Esophagus (tissue), 2 donors: ENCODE results near the gene HDAC8. TPM values are rescaled to one million over a fixed set of nuclear protein-coding genes. Genes with fewer than 3 reads are reported as not detected.
"Not testable (repeated sequence)": the region's sequence is repeated elsewhere in the genome, so short reads cannot be mapped to it uniquely, and the experiment has no call there.

Experiments used
- H3K27ac ChIP-seq, 2 donors: one replicate each; pipeline ENCODE4 v1.5.1; 2013; ENCODE audit warnings: low read depth in 2 of 2, mild to moderate bottlenecking in 2 of 2, inconsistent platforms in 1 of 2, low read length in 1 of 2, moderate library complexity in 1 of 2
- H3K27me3 ChIP-seq, 2 donors: one replicate each; pipeline ENCODE4 v1.6.1; 2013; ENCODE audit warnings: low read length in 2 of 2, control low read depth in 1 of 2, mild to moderate bottlenecking in 1 of 2; ENCODE audit not compliant: insufficient read depth in 2 of 2, control insufficient read depth in 1 of 2
- H3K36me3 ChIP-seq, 2 donors: one replicate each; pipeline ENCODE4 v1.6.1; 2013; ENCODE audit warnings: low read length in 1 of 2; ENCODE audit not compliant: control insufficient read depth in 2 of 2, insufficient read depth in 2 of 2
- H3K4me1 ChIP-seq, 2 donors: one replicate each; pipeline ENCODE4 v1.6.1; 2013; ENCODE audit warnings: low read length in 1 of 2; ENCODE audit not compliant: control insufficient read depth in 2 of 2, insufficient read depth in 2 of 2
- H3K4me3 ChIP-seq, 2 donors: one replicate each; pipeline ENCODE4 v1.5.1; 2013; ENCODE audit warnings: low read length in 2 of 2, mild to moderate bottlenecking in 2 of 2, low read depth in 1 of 2, moderate library complexity in 1 of 2
- H3K9me3 ChIP-seq, 2 donors: one replicate each; pipeline ENCODE4 v1.6.1; 2013; ENCODE audit warnings: mild to moderate bottlenecking in 2 of 2, low read depth in 1 of 2, low read length in 1 of 2, moderate library complexity in 1 of 2; ENCODE audit not compliant: control insufficient read depth in 2 of 2, insufficient read depth in 1 of 2
- WGBS, 2 donors: extraction: QIAGEN DNeasy Blood & Tissue Kit; methylation state at CpG; one replicate each; pipeline ENCODE4 v1.1.7; 2013; 5-methylcytosine and 5-hydroxymethylcytosine counted together
- polyA plus RNA-seq, 2 donors: library from polyadenylated mRNA; stranded (reverse); fragments of 200-250 nt; gene quantifications; one replicate each; pipeline ENCODE4 v1.2.3, GENCODE V29; 2013
- donor health status: healthy with polysubstance abuse.
- donor health status: Bipolar disorder and iron deficiency.

The HDAC8 gene
- polyA plus RNA-seq, 2 donors: 13.9 to 31.1 TPM

DNA sequence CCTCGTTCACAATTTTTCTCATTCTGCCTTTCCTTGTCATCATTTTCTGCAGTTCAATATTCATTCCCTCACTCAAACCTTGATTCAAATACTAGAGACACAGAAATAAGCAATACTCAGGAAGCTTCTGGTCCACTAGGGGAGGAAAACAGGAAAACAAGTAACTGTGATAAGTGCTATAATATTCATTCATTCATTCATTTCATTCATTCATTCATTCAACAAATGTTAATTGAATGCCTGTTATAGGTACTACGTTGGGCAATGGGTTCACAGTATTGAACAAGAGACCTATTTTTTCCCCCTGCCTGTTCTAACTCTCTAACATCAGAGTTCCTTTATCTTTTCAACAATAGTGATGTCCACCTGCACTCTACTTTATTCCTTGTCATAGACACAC, 104.0 kb downstream of the HDAC8 start:
- H3K27me3 ChIP-seq: peaks cover 0 to 2% of the 10 kb centered on the region in 2 donors
- WGBS, 2 donors: 59 to 91% methylated on average over 2 of the region's 2 CpGs

DNA sequence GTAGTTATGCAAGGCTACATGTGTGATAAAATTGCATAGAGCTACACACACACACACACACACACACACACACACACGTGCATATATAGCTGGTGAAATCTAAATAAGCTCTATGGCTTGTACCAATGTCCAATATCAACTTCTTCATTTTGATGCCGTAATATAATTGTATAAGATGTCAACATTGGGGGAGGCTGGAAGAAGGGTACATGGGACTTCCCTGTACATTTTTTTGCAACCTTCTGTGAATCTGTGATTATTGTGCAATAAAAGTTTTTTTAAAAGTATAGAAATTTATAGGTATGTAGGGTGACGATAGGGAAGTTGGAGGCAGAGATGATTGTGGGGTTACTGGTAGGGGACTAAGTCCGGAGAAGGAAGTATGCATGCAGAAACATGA, 105.5 kb downstream of the HDAC8 start:
- Histone ChIP-seq H3K36me3 (no peaks in the 10 kb centered on the region), H3K4me3 (no peak overlapping the region), H3K4me1 (no peaks in the 10 kb centered on the region), H3K27me3 (no peaks in the 10 kb centered on the region), H3K27ac (no peak overlapping the region), H3K9me3 (no peaks in the 10 kb centered on the region)
- 83 to 93% methylated on average over 4 of the region's 4 CpGs for WGBS, 2 donors

More for the DNA sequence above, 104.0 kb downstream of the HDAC8 start:
- H3K27ac ChIP-seq: no peak overlapping the region
- H3K9me3 ChIP-seq: no peaks in the 10 kb centered on the region
- H3K4me1 ChIP-seq: no peaks in the 10 kb centered on the region
- no peak overlapping the region for H3K4me3 ChIP-seq
- no peaks in the 10 kb centered on the region for H3K36me3 ChIP-seq

GRCh38 chrX:72466493-72466892, 106.2 kb downstream of the HDAC8 start:
- no peak overlapping the region for H3K4me3 ChIP-seq
- H3K27ac ChIP-seq: no peak overlapping the region
- H3K4me1 ChIP-seq: no peaks in the 10 kb centered on the region
- 73 to 76% methylated on average over 3 of the region's 3 CpGs for WGBS, 2 donors
- H3K9me3 ChIP-seq: no peaks in the 10 kb centered on the region
- H3K36me3 ChIP-seq: no peaks in the 10 kb centered on the region
- H3K27me3 ChIP-seq: no peaks in the 10 kb centered on the region

- no peaks in the 10 kb centered on the region for H3K27me3 ChIP-seq
- no peaks in the 10 kb centered on the region for H3K4me1 ChIP-seq
- H3K27ac ChIP-seq: no peak overlapping the region
- WGBS, 2 donors: 62 to 97% methylated on average over 2 of the region's 2 CpGs
- H3K36me3 ChIP-seq: no peaks in the 10 kb centered on the region
- no peak overlapping the region for H3K4me3 ChIP-seq
- no peaks in the 10 kb centered on the region for H3K9me3 ChIP-seq
These were observed 106.8 kb downstream of the HDAC8 start for GRCh38 chrX:72465889-72466288.

- Histone ChIP-seq H3K36me3 (no peaks in the 10 kb centered on the region), H3K4me3 (no peak overlapping the region), H3K4me1 (no peaks in the 10 kb centered on the region), H3K9me3 (no peaks in the 10 kb centered on the region), H3K27me3 (no peaks in the 10 kb centered on the region), H3K27ac (no peak overlapping the region)
- WGBS, 2 donors: 66 to 74% methylated on average over 5 of the region's 5 CpGs
These were observed 110.9 kb downstream of the HDAC8 start for GRCh38 chrX:72461766-72462165.

- Histone ChIP-seq H3K9me3 (no peaks in the 10 kb centered on the region), H3K4me1 (no peaks in the 10 kb centered on the region), H3K27ac (no peak overlapping the region), H3K4me3 (no peak overlapping the region), H3K36me3 (no peaks in the 10 kb centered on the region), H3K27me3 (no peaks in the 10 kb centered on the region)
- 70 to 82% methylated on average over 2 of the region's 2 CpGs for WGBS, 2 donors
These were observed 111.4 kb downstream of the HDAC8 start for GRCh38 chrX:72461288-72461687.

DNA sequence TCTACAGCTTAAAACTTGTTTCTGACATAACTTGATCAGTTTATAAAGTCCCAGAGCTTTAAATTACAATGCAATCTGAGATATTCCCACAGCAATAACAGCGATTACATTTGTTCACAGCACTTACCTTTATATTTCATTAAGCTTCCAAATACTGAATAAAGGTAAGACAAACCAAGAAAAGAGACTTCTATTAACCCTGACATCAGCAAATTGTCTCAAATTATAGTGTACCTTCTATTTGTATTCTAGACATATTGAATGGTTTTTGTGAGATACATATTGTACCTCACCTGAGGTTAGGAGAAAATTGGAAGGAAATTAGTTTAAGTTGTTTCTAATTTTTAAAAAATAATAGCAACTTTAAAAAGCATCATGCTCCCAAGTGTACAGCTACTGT, 111.9 kb downstream of the HDAC8 start:
- H3K4me1 ChIP-seq: no peaks in the 10 kb centered on the region
- 85 to 97% methylated on average over 1 of the region's 1 CpG for WGBS, 2 donors

DNA sequence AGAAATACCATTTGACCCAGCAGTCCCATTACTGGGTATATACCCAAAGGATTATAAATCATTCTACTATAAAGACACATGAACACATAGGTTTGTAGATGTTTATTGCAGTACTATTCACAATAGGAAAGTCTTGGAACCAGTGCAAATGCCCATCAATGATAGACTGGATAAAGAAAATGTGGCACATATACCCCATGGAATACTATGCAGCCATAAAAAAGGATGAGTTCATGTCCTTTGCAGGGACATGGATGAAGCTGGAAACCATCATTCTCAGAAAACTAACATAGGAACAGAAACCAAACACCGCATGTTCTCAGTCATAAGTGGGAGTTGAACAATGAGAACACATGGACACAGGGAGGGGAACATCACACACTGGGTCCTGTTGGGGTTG, 123.6 kb downstream of the HDAC8 start:
- not testable (repeated sequence) for H3K36me3 ChIP-seq

More for the DNA sequence above, 111.9 kb downstream of the HDAC8 start:
- H3K27ac ChIP-seq: no peak overlapping the region
- H3K27me3 ChIP-seq: no peaks in the 10 kb centered on the region
- no peak overlapping the region for H3K4me3 ChIP-seq
- H3K9me3 ChIP-seq: no peaks in the 10 kb centered on the region
- no peaks in the 10 kb centered on the region for H3K36me3 ChIP-seq

GRCh38 chrX:72440764-72441163, 131.9 kb downstream of the HDAC8 start:
- not testable (repeated sequence) for H3K9me3 ChIP-seq, H3K27me3 ChIP-seq, H3K27ac ChIP-seq, H3K36me3 ChIP-seq, H3K4me3 ChIP-seq, H3K4me1 ChIP-seq
- 82 to 92% methylated on average over 15 to 16 of the region's 16 CpGs for WGBS, 2 donors

More for the DNA sequence above, 123.6 kb downstream of the HDAC8 start:
- H3K9me3 ChIP-seq, H3K27ac ChIP-seq, H3K27me3 ChIP-seq, H3K4me1 ChIP-seq, H3K4me3 ChIP-seq: not testable (repeated sequence)
- 88 to 100% methylated on average over 1 of the region's 1 CpG for WGBS, 2 donors

DNA sequence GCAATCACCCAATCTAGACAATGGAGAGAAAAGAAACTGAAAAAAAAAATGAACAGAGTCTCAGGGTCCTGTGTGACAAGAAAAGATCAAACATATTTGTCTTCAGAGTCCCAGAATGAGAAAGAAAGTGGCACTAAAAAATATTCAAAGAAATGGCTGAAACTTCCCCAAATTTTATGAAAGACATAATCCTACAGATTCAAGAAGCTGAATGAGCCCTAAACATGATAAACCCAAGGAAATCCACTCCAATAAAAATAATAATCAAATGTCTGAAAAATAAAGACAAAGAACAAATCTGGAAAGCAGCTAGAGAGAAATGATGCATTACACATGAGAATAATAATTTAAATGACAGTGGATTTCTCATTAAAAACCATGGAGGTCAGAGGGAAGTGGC, 136.6 kb downstream of the HDAC8 start:
- H3K4me1 ChIP-seq: no peaks in the 10 kb centered on the region
- no peaks in the 10 kb centered on the region for H3K36me3 ChIP-seq
- H3K4me3 ChIP-seq: no peak overlapping the region
- H3K27ac ChIP-seq: no peak overlapping the region
- no peaks in the 10 kb centered on the region for H3K27me3 ChIP-seq
- no peaks in the 10 kb centered on the region for H3K9me3 ChIP-seq
